ENCODE measurements around the gene MOK.

MOK gene

GRCh38 chr14:102283631-102284129, 21.3 kb downstream of the MOK start:
- DNase-seq (ENCODE audit: low read depth), result no peak
- H3K4me3 ChIP-seq (ENCODE audit: control insufficient read depth, low read depth, low read length), result no peak overlapping the region
- TF ChIP-seq CTCF (IDR thresholded peaks at IDR 0.05; ENCODE audit: control insufficient read depth, insufficient read depth, low read depth, low read length, missing control alignments), result no peak

DNA sequence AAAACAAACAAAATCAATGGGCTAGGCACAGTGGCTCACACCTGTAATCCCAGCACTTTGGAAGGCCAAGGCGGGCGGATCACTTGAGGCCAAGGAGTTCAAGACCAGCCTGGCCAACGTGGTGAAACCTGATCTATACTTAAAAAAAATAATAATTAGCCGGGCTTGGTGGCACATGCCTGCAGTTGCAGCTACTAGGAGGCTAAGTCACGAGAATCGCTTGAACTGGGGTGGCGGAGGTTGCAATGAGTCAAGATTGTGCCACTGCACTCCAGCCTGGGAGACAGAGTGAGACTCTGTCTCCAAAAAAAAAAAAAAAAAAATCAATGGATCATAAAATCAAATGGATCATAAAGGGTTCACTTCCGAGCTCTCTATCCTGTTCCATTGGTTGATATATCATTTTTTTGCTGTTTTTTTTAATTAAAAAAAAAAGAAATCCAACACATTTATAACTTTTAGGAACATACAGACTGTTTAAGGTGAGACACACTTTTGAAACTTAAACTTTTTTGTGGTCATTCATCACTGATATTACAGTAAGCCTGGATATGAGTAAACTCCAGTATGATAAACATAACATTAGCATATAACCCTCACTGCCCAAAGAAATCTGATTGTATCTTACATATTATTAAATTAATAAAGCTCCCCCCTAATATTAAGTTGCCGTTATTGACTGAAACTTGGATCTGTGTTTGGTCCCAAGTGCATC, 22.1 kb downstream of the MOK start:
- no peak for TF ChIP-seq CTCF (IDR thresholded peaks at IDR 0.05; ENCODE audit: control insufficient read depth, insufficient read depth, low read depth, low read length, missing control alignments)
- no peak overlapping the region for H3K4me3 ChIP-seq (ENCODE audit: control insufficient read depth, low read depth, low read length)
- DNase-seq (ENCODE audit: low read depth), result no peak

- TF ChIP-seq CTCF (IDR thresholded peaks at IDR 0.05; ENCODE audit: control insufficient read depth, insufficient read depth, low read depth, low read length, missing control alignments), result no peak
- peak; percentile 98 for DNase-seq (ENCODE audit: low read depth)
- no peak overlapping the region for H3K4me3 ChIP-seq (ENCODE audit: control insufficient read depth, low read depth, low read length)
Measured at GRCh38 chr14:102280376-102280962, 24.5 kb downstream of the MOK start.

DNA sequence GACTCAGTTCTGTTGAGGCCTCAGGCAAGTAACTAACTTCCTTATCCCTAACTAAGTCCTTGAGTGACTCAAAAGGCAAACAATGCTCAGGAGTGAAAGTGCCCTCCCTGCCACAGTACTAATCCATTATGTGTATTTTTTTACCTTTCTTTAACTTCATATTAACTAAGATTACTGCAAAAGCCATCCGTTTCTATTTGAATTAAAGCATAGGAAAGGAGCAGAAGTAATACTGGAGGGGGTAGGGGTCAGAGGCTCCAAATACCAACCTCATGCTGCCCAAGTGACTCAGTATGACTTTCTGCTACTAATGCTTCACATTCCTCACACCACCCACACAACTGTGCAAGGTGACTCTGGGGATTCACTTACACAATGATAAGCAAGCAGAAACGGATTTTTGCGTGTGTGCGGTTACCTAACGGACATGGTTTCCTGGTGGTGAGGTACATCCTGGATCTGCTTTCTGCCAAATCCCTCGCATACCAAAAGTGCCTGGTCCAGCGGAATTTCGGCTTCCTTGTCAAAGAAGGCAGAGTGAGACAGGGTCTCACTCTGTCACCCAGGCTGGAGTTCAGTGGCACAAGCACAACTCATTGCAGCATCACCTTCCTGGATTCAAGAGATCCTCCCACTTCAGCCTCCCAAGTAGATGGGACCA, 25.1 kb downstream of the MOK start:
- peak; percentile 100 for DNase-seq (ENCODE audit: low read depth)
- no peak for TF ChIP-seq CTCF (IDR thresholded peaks at IDR 0.05; ENCODE audit: control insufficient read depth, insufficient read depth, low read depth, low read length, missing control alignments)
- H3K4me3 ChIP-seq (ENCODE audit: control insufficient read depth, low read depth, low read length), result no peak overlapping the region

GRCh38 chr14:102279282-102279681, 25.7 kb downstream of the MOK start:
- H3K4me3 ChIP-seq (ENCODE audit: control insufficient read depth, low read depth, low read length), result no peak overlapping the region

DNA sequence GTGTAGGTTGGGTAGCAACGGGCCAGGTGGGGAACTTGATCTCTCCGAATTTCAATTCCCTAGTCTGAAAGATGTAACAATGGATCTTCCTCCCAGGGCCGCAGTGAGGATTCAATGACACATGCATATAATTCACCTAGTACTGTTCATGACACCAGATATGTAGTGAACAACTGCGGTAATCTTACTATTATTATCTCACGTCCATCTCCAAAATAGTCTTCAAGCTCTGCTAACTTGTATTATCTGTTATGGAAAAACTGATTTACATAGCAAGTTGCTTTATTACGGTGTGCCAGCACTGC, 26.4 kb downstream of the MOK start:
- no peak for DNase-seq (ENCODE audit: low read depth)
- TF ChIP-seq CTCF (IDR thresholded peaks at IDR 0.05; ENCODE audit: control insufficient read depth, insufficient read depth, low read depth, low read length, missing control alignments), result no peak
- no peak overlapping the region for H3K4me3 ChIP-seq (ENCODE audit: control insufficient read depth, low read depth, low read length)

More at GRCh38 chr14:102279282-102279681, 25.7 kb downstream of the MOK start:
- no peak for TF ChIP-seq CTCF (IDR thresholded peaks at IDR 0.05; ENCODE audit: control insufficient read depth, insufficient read depth, low read depth, low read length, missing control alignments)
- DNase-seq (ENCODE audit: low read depth), result no peak
